DMS79 treated with DMSO at 0.1 percent for 48 hours (cell line): ENCODE data around the gene MAP1B.

Source experiments
- DNase-seq: peaks from one replicate; lab custom pipeline; 2025; lab: John Stamatoyannopoulos, UW

The MAP1B gene

GRCh38 chr5:72252008-72252407 lies 144.7 kb downstream of the MAP1B start:
- DNase-seq: no peak

- no peak for DNase-seq
These were observed 145.4 kb downstream of the MAP1B start for GRCh38 chr5:72252574-72253155.

GRCh38 chr5:72255237-72255636 lies 148.0 kb downstream of the MAP1B start:
- no peak for DNase-seq

GRCh38 chr5:72255670-72256069 lies 148.4 kb downstream of the MAP1B start:
- DNase-seq: no peak

GRCh38 chr5:72256536-72256935 lies 149.3 kb downstream of the MAP1B start:
- DNase-seq: no peak
